HEK293 (cell line): Measurements from ENCODE around the gene LKAAEAR1.

Experiments used
- KLF10 ChIP-seq: fragments of 450-650 bp; IDR thresholded peaks from 2 replicates; pipeline ENCODE4 v1.5.1; 2018; ENCODE audit warnings: missing biosample characterization, mild to moderate bottlenecking, missing genetic modification characterization
- MEIS1 ChIP-seq: sonication (generic); formaldehyde crosslinking; IDR thresholded peaks from 2 replicates; pipeline ENCODE4 v1.8.1; 2022; ENCODE audit warnings: missing genetic modification reagents, mild to moderate bottlenecking, borderline replicate concordance
- TCF7L2 ChIP-seq: IDR thresholded peaks from 2 replicates; pipeline ENCODE4 v1.6.1; 2011; ENCODE audit warnings: low read depth, mild to moderate bottlenecking, inconsistent platforms, low read length, moderate library complexity, borderline replicate concordance

GRCh38 chr20:64037498-64038213, 46.5 kb downstream of the LKAAEAR1 start:
- TF ChIP-seq MEIS1 (CRISPR knock-in tag): no peak
- TF ChIP-seq KLF10 (tag by site-specific recombination): no peak
- TF ChIP-seq TCF7L2: no peak
